ENCODE results near the gene MT1M. TPM values are rescaled to one million over a fixed set of nuclear protein-coding genes. Genes with fewer than 3 reads are reported as not detected.
A peak's percentile ranks its signal among the peaks of the same experiment; 100 is the strongest.
"Not testable (repeated sequence)": the region's sequence is repeated elsewhere in the genome, so short reads cannot be mapped to it uniquely, and the experiment has no call there.

The MT1M gene
- total RNA-seq, 2 donors from 2014 or later = 23.2 to 53.6 TPM

- TF ChIP-seq CTCF (IDR thresholded peaks at IDR 0.05) = no peak
- ATAC-seq (ENCODE audit: insufficient number of reproducible peaks, low FRiP score, low read depth) (no peak), DNase-seq (ENCODE audit: low spot score) (no peak)
- no peaks in the 10 kb centered on the region for H3K36me3 ChIP-seq
- H3K27me3 ChIP-seq (replicated peaks; ENCODE audit: insufficient read depth) = no peaks in the 10 kb centered on the region
- no peak overlapping the region for H3K27ac ChIP-seq
- H3K4me1 ChIP-seq (ENCODE audit: control insufficient read depth in 1 of 2, low read depth in 2 of 2) = peaks cover 4 to 14% of the 10 kb centered on the region in 2 donors
- H3K9me3 ChIP-seq = no peaks in the 10 kb centered on the region
- H3K4me3 ChIP-seq = no peak overlapping the region
Measured at GRCh38 chr16:56618138-56618537, 14.3 kb upstream of the MT1M start.

GRCh38 chr16:56620339-56620897, 12.0 kb upstream of the MT1M start:
- H3K27me3 ChIP-seq (replicated peaks; ENCODE audit: insufficient read depth) = no peaks in the 10 kb centered on the region
- peaks cover 4 to 14% of the 10 kb centered on the region in 2 donors for H3K4me1 ChIP-seq (ENCODE audit: control insufficient read depth in 1 of 2, low read depth in 2 of 2)
- DNase-seq (ENCODE audit: low spot score) (no peak), ATAC-seq (ENCODE audit: insufficient number of reproducible peaks, low FRiP score, low read depth) (no peak)
- H3K27ac ChIP-seq = no peak overlapping the region
- H3K36me3 ChIP-seq = no peaks in the 10 kb centered on the region
- TF ChIP-seq CTCF (IDR thresholded peaks at IDR 0.05) = no peak
- no peaks in the 10 kb centered on the region for H3K9me3 ChIP-seq
- no peak overlapping the region for H3K4me3 ChIP-seq

- H3K27me3 ChIP-seq (replicated peaks; ENCODE audit: insufficient read depth); H3K4me3 ChIP-seq; H3K36me3 ChIP-seq; DNase-seq (ENCODE audit: low spot score); H3K9me3 ChIP-seq; ATAC-seq (ENCODE audit: insufficient number of reproducible peaks, low FRiP score, low read depth); H3K27ac ChIP-seq: not testable (repeated sequence)
- H3K4me1 ChIP-seq (ENCODE audit: control insufficient read depth in 1 of 2, low read depth in 2 of 2) = peaks cover 4 to 14% of the 10 kb centered on the region in 2 donors
Measured at GRCh38 chr16:56621665-56622445, 10.6 kb upstream of the MT1M start.

- not testable (repeated sequence) for ATAC-seq (ENCODE audit: insufficient number of reproducible peaks, low FRiP score, low read depth); H3K36me3 ChIP-seq; H3K9me3 ChIP-seq; DNase-seq (ENCODE audit: low spot score); H3K4me3 ChIP-seq; H3K27ac ChIP-seq; H3K4me1 ChIP-seq (ENCODE audit: control insufficient read depth in 1 of 2, low read depth in 2 of 2); H3K27me3 ChIP-seq (replicated peaks; ENCODE audit: insufficient read depth)
Measured at GRCh38 chr16:56623184-56623583, 9.3 kb upstream of the MT1M start.

- Histone ChIP-seq H3K36me3 (no peaks in the 10 kb centered on the region), H3K4me1 (ENCODE audit: control insufficient read depth in 1 of 2, low read depth in 2 of 2) (peaks cover 0 to 5% of the 10 kb centered on the region in 2 donors), H3K9me3 (no peaks in the 10 kb centered on the region), H3K27ac (no peak overlapping the region), H3K4me3 (no peak overlapping the region), H3K27me3 (replicated peaks; ENCODE audit: insufficient read depth) (no peaks in the 10 kb centered on the region)
- DNase-seq (ENCODE audit: low spot score) = no peak
- TF ChIP-seq CTCF (IDR thresholded peaks at IDR 0.05) = no peak
- ATAC-seq (ENCODE audit: insufficient number of reproducible peaks, low FRiP score, low read depth) = no peak
Measured at GRCh38 chr16:56623637-56624036, 8.8 kb upstream of the MT1M start.

- H3K4me1 ChIP-seq (ENCODE audit: control insufficient read depth in 1 of 2, low read depth in 2 of 2) = peaks cover 0 to 5% of the 10 kb centered on the region in 2 donors
- no peaks in the 10 kb centered on the region for H3K27me3 ChIP-seq (replicated peaks; ENCODE audit: insufficient read depth)
- no peaks in the 10 kb centered on the region for H3K9me3 ChIP-seq
- H3K36me3 ChIP-seq = no peaks in the 10 kb centered on the region
- H3K4me3 ChIP-seq = peak within 1 kb of the TSS; percentile 77
- peak within 1 kb of the TSS; percentile 95 to 99 for H3K27ac ChIP-seq
- peak; percentile 61 for ATAC-seq (ENCODE audit: insufficient number of reproducible peaks, low FRiP score, low read depth)
- no peak for DNase-seq (ENCODE audit: low spot score)
- TF ChIP-seq CTCF (IDR thresholded peaks at IDR 0.05) = no peak
Measured at GRCh38 chr16:56625140-56625942, 7.1 kb upstream of the MT1M start, which contains the start of gene MT1E. TSS of gene MT1E (plus strand) at chr16:56625781. CDS start at chr16:56625852, 71 bp downstream.
